Astrocyte of the cerebellum (primary cell): ENCODE results near the gene CRTC1.

Source experiments
- DNase-seq: peaks from one replicate; pipeline ENCODE4 v3.0.0-alpha.2; 2011; ENCODE audit warnings: low read depth
- H3K4me3 ChIP-seq: 2 replicates; pipeline ENCODE4 v1.5.1; 2011; ENCODE audit warnings: mild to moderate bottlenecking, low read depth, low read length, moderate library complexity
- CTCF ChIP-seq: IDR thresholded peaks from 2 replicates; pipeline ENCODE4 v1.5.1; 2012; ENCODE audit warnings: low read length, low read depth, moderate library complexity, mild to moderate bottlenecking; ENCODE audit errors: missing control alignments
- in situ Hi-C: cut with HindIII; loops from 2 replicates; pipeline ENCODE4 v1.10.0; 2017; ENCODE audit warnings: low sequenced_read_pairs

Gene CRTC1

GRCh38 chr19:18759995-18760426 lies 76.5 kb downstream of the CRTC1 start:
- no peak for DNase-seq
- no peak overlapping the region for H3K4me3 ChIP-seq
- in situ Hi-C loops, result no loop called here
- TF ChIP-seq CTCF, result no peak

GRCh38 chr19:18760440-18761383 lies 77.2 kb downstream of the CRTC1 start:
- no peak for DNase-seq
- in situ Hi-C loops, result no loop called here
- no peak for TF ChIP-seq CTCF
- H3K4me3 ChIP-seq, result no peak overlapping the region

GRCh38 chr19:18761531-18762110 lies 78.1 kb downstream of the CRTC1 start:
- in situ Hi-C loops, result no loop called here

GRCh38 chr19:18762125-18763023 lies 78.9 kb downstream of the CRTC1 start:
- in situ Hi-C loops, result no loop called here

More at GRCh38 chr19:18761531-18762110, 78.1 kb downstream of the CRTC1 start:
- TF ChIP-seq CTCF, result no peak
- no peak overlapping the region for H3K4me3 ChIP-seq
- DNase-seq, result no peak

GRCh38 chr19:18763674-18764590 lies 80.5 kb downstream of the CRTC1 start:
- in situ Hi-C loops, result no loop called here

More at GRCh38 chr19:18762125-18763023, 78.9 kb downstream of the CRTC1 start:
- H3K4me3 ChIP-seq, result no peak overlapping the region
- TF ChIP-seq CTCF, result no peak
- DNase-seq, result peak; percentile 37

More at GRCh38 chr19:18763674-18764590, 80.5 kb downstream of the CRTC1 start:
- TF ChIP-seq CTCF, result no peak
- no peak overlapping the region for H3K4me3 ChIP-seq
- DNase-seq, result no peak
